Hematopoietic multipotent progenitor cell treated with erythropoietin and hydrocortisone succinate and interleukin-3 and kit ligand, for 15 days (in vitro differentiated cells): ENCODE results near the gene ARHGEF2.
"Not testable (repeated sequence)": the region's sequence is repeated elsewhere in the genome, so short reads cannot be mapped to it uniquely, and the experiment has no call there.

Experiments
- DNase-seq: peaks from one replicate; pipeline ENCODE4 v3.0.0-alpha.2; 2015; ENCODE audit warnings: low spot score

The ARHGEF2 gene

GRCh38 chr1:155990005-155990739 lies 11.8 kb upstream of the ARHGEF2 start:
- no peak for DNase-seq

GRCh38 chr1:155989242-155990004 lies 11.1 kb upstream of the ARHGEF2 start:
- DNase-seq, result peak; percentile 82

GRCh38 chr1:155984903-155985645 lies 6.7 kb upstream of the ARHGEF2 start:
- DNase-seq, result not testable (repeated sequence)

- no peak for DNase-seq
These were observed 6.0 kb upstream of the ARHGEF2 start for GRCh38 chr1:155984341-155984740.

- DNase-seq, result no peak
These were observed 5.1 kb upstream of the ARHGEF2 start for GRCh38 chr1:155983191-155984024.

- DNase-seq, result no peak
These were observed 3.8 kb upstream of the ARHGEF2 start for GRCh38 chr1:155982106-155982505.

- DNase-seq, result peak; percentile 72
These were observed 3.1 kb upstream of the ARHGEF2 start for GRCh38 chr1:155981266-155982088.

- DNase-seq, result peak; percentile 85
These were observed 1.4 kb upstream of the ARHGEF2 start for GRCh38 chr1:155979597-155980343.

- DNase-seq, result peak; percentile 41
These were observed 654 bp upstream of the ARHGEF2 start for GRCh38 chr1:155978973-155979429.

- no peak for DNase-seq
These were observed 540 bp downstream of the ARHGEF2 start for GRCh38 chr1:155977690-155978324.

GRCh38 chr1:155976913-155977689 lies 1.2 kb downstream of the ARHGEF2 start:
- DNase-seq, result peak; percentile 85

- DNase-seq, result peak; percentile 78
These were observed 2.1 kb downstream of the ARHGEF2 start for GRCh38 chr1:155976062-155976912.

- no peak for DNase-seq
These were observed 2.8 kb downstream of the ARHGEF2 start for GRCh38 chr1:155975375-155976061.

GRCh38 chr1:155974208-155975115 lies 3.9 kb downstream of the ARHGEF2 start:
- no peak for DNase-seq

GRCh38 chr1:155973723-155974122 lies 4.6 kb downstream of the ARHGEF2 start:
- no peak for DNase-seq
